ENCODE data around the gene SNX14.
A peak's percentile ranks its signal among the peaks of the same experiment; 100 is the strongest.

The SNX14 gene

GRCh38 chr6:85496009-85496579 is 97.6 kb downstream of the SNX14 start:
- no peak for DNase-seq

- DNase-seq, result no peak
These were observed 98.8 kb downstream of the SNX14 start for GRCh38 chr6:85494547-85495536.

- DNase-seq, result no peak
These were observed 100.3 kb downstream of the SNX14 start for GRCh38 chr6:85493389-85493788.

GRCh38 chr6:85490516-85491248 is 103.0 kb downstream of the SNX14 start:
- DNase-seq, result no peak

GRCh38 chr6:85484948-85485347 is 108.7 kb downstream of the SNX14 start:
- DNase-seq, result no peak

GRCh38 chr6:85483846-85484245 is 109.8 kb downstream of the SNX14 start:
- no peak for DNase-seq

- DNase-seq, result peak; percentile 59
These were observed 110.6 kb downstream of the SNX14 start for GRCh38 chr6:85482905-85483700.

- DNase-seq, result no peak
These were observed 111.3 kb downstream of the SNX14 start for GRCh38 chr6:85482206-85482904.

GRCh38 chr6:85479208-85479607 is 114.5 kb downstream of the SNX14 start:
- no peak for DNase-seq

- no peak for DNase-seq
These were observed 117.1 kb downstream of the SNX14 start for GRCh38 chr6:85476532-85476931.

GRCh38 chr6:85473748-85474147 is 119.9 kb downstream of the SNX14 start:
- DNase-seq, result no peak

- DNase-seq, result no peak
These were observed 120.9 kb downstream of the SNX14 start for GRCh38 chr6:85472744-85473143.

- no peak for DNase-seq
These were observed 123.6 kb downstream of the SNX14 start for GRCh38 chr6:85470023-85470410.

GRCh38 chr6:85469276-85470022 is 124.2 kb downstream of the SNX14 start:
- DNase-seq, result no peak

GRCh38 chr6:85468326-85468725 is 125.3 kb downstream of the SNX14 start:
- DNase-seq, result no peak

GRCh38 chr6:85465762-85466161 is 127.9 kb downstream of the SNX14 start:
- no peak for DNase-seq

- DNase-seq, result no peak
These were observed 128.9 kb downstream of the SNX14 start for GRCh38 chr6:85464722-85465150.

GRCh38 chr6:85464260-85464644 is 129.4 kb downstream of the SNX14 start:
- peak; percentile 27 for DNase-seq

GRCh38 chr6:85463621-85464259 is 129.9 kb downstream of the SNX14 start:
- DNase-seq, result no peak

- DNase-seq, result no peak
These were observed 131.0 kb downstream of the SNX14 start for GRCh38 chr6:85462673-85463072.

- DNase-seq, result no peak
These were observed 131.9 kb downstream of the SNX14 start for GRCh38 chr6:85461798-85462170.
